Naive thymus-derived CD8-positive, alpha-beta T cell (primary cell): Measurements from ENCODE around the gene FAM8A1. TPM values are rescaled to one million over a fixed set of nuclear protein-coding genes. Genes with fewer than 3 reads are reported as not detected.
A peak's percentile ranks its signal among the peaks of the same experiment; 100 is the strongest.
"Not testable (repeated sequence)": the region's sequence is repeated elsewhere in the genome, so short reads cannot be mapped to it uniquely, and the experiment has no call there.

Experiments used
- ATAC-seq, 2 donors: fragments of 150-1000 bp; cut with Tn5 transposase in 1 of 2; sonication (Bioruptor Pico), chemical (Tn5 transposase) in 1 of 2; 1 replicate in 1 of 2; 2 replicates in 1 of 2; pipeline ENCODE4 v1.10.0; 2021; ENCODE audit warnings: mild to moderate bottlenecking in 2 of 2, moderate library complexity in 2 of 2
- POLR2A ChIA-PET: fragments of 350-600 bp; sonication (Branson Sonifier 250); formaldehyde crosslinking; loops from one replicate; lab custom pipeline; 2021; ENCODE audit warnings: antibody characterized with exemption; lab: Charles Lee
- DNase-seq, 10 donors: peaks; one replicate each; pipeline versions ENCODE4 v3.0.0 to v3.0.0-alpha.2; 2020 to 2022
- H3K27ac Mint-ChIP-seq, 10 donors: one replicate each; pipeline ENCODE4 v1.8.0; 2020 to 2022; ENCODE audit warnings: mild to moderate bottlenecking in 10 of 10, mixed read lengths in 10 of 10, moderate library complexity in 4 of 10, inconsistent platforms in 1 of 10
- H3K27me3 Mint-ChIP-seq, 5 donors: one replicate each; pipeline ENCODE4 v1.8.0; 2021 to 2022; ENCODE audit warnings: mixed read lengths in 5 of 5
- H3K36me3 Mint-ChIP-seq, 3 donors: one replicate each; pipeline ENCODE4 v1.8.0; 2020 to 2022; ENCODE audit warnings: mixed read lengths in 3 of 3, mild to moderate bottlenecking in 2 of 3, inconsistent platforms in 1 of 3
- H3K4me1 Mint-ChIP-seq, 4 donors: one replicate each; pipeline ENCODE4 v1.8.0; 2021 to 2022; ENCODE audit warnings: mixed read lengths in 4 of 4
- H3K4me3 Mint-ChIP-seq, 10 donors: one replicate each; pipeline ENCODE4 v1.8.0; 2020 to 2022; ENCODE audit warnings: mild to moderate bottlenecking in 10 of 10, mixed read lengths in 10 of 10, moderate library complexity in 6 of 10, inconsistent platforms in 1 of 10
- H3K9me3 Mint-ChIP-seq, 9 donors: one replicate each; pipeline ENCODE4 v1.8.0; 2020 to 2022; ENCODE audit warnings: mixed read lengths in 9 of 9, mild to moderate bottlenecking in 3 of 9, inconsistent platforms in 1 of 9, moderate library complexity in 1 of 9
- polyA plus RNA-seq, 3 donors: library from polyadenylated mRNA; unstranded; fragments of 300-500 nt; fragmentation: Illumina TruSeq; gene quantifications; one replicate each; pipeline ENCODE4 v1.2.3, GENCODE V29; 2021
- total RNA-seq, 8 experiments: library from RNA in 2 of 8; stranded (reverse) in 2 of 8; gene quantifications; one replicate each; pipeline ENCODE4 v1.2.3 and lab custom pipeline; 2021 to 2026

FAM8A1 gene
- total and polyA plus RNA-seq, 5 experiments from 2014 or later: 4.8 to 24.6 (median 5.6) TPM

- Mint-ChIP-seq H3K27me3 (peaks cover 0 to 8% (median 0%) of the 10 kb centered on the region in 5 donors), H3K27ac (peak overlapping the region in 2 of 10 donors; percentile 0 to 50), H3K36me3 (no peaks in the 10 kb centered on the region), H3K4me1 (peaks cover 7 to 16% (median 10%) of the 10 kb centered on the region in 4 donors), H3K4me3 (peak overlapping the region in 1 of 10 donors; percentile 5), H3K9me3 (no peaks in the 10 kb centered on the region)
- DNase-seq (peak in 4 of 10 donors; percentile 35 to 61 (median 57)), ATAC-seq (peak; percentile 69 to 73)
- POLR2A ChIA-PET: interaction anchor here (1.0 to 2.8 kb wide), 2 partner anchors 16 to 123 kb away, joined by 3 to 11 read pairs; partner anchors contain the start of genes FAM8A1 and NUP153
Observed at GRCh38 chr6:17584241-17584803, 15.8 kb upstream of the FAM8A1 start.

GRCh38 chr6:17585766-17586490, 14.2 kb upstream of the FAM8A1 start:
- DNase-seq (no peak), ATAC-seq (no peak)
- POLR2A ChIA-PET: interaction anchor here (0.6 to 2.8 kb wide), 3 partner anchors 15 to 1455 kb away, joined by 3 to 11 read pairs (median 5); partner anchors contain the start of gene FAM8A1
- peaks cover 0 to 8% (median 0%) of the 10 kb centered on the region in 5 donors for H3K27me3 Mint-ChIP-seq
- no peaks in the 10 kb centered on the region for H3K9me3 Mint-ChIP-seq
- H3K27ac Mint-ChIP-seq: peak overlapping the region in 1 of 10 donors; percentile 50
- H3K36me3 Mint-ChIP-seq: no peaks in the 10 kb centered on the region
- H3K4me3 Mint-ChIP-seq: no peak overlapping the region
- H3K4me1 Mint-ChIP-seq: peaks cover 9 to 26% (median 19%) of the 10 kb centered on the region in 4 donors

- H3K27ac Mint-ChIP-seq, DNase-seq, ATAC-seq, H3K9me3 Mint-ChIP-seq, H3K27me3 Mint-ChIP-seq, H3K36me3 Mint-ChIP-seq, H3K4me3 Mint-ChIP-seq: not testable (repeated sequence)
- POLR2A ChIA-PET: interaction anchor here (0.6 kb wide), 1 partner anchor 1455 kb away, joined by 3 read pairs; no protein-coding TSS in a partner anchor
- H3K4me1 Mint-ChIP-seq: peaks cover 7 to 29% (median 19%) of the 10 kb centered on the region in 4 donors
Observed at GRCh38 chr6:17586623-17587022, 13.5 kb upstream of the FAM8A1 start.

- Mint-ChIP-seq H3K36me3 (no peaks in the 10 kb centered on the region), H3K4me1 (peaks cover 7 to 29% (median 19%) of the 10 kb centered on the region in 4 donors), H3K9me3 (no peaks in the 10 kb centered on the region), H3K27me3 (no peaks in the 10 kb centered on the region), H3K27ac (peak overlapping the region in 2 of 10 donors; percentile 33 to 53), H3K4me3 (no peak overlapping the region)
- DNase-seq (no peak), ATAC-seq (no peak)
- POLR2A ChIA-PET: interaction anchor here (4.7 kb wide), 1 partner anchor 13 kb away, joined by 35 read pairs; the partner anchor contains the start of gene FAM8A1
Observed at GRCh38 chr6:17588011-17588410, 12.1 kb upstream of the FAM8A1 start.

- DNase-seq (peak in 9 of 10 donors; percentile 9 to 76 (median 51)), ATAC-seq (peak; percentile 98 to 99)
- H3K4me1 Mint-ChIP-seq: peaks cover 7 to 28% (median 17%) of the 10 kb centered on the region in 4 donors
- POLR2A ChIA-PET: interaction anchor here (0.8 to 4.7 kb wide), 4 partner anchors 10 to 117 kb away, joined by 3 to 35 read pairs (median 4); partner anchors contain the start of genes FAM8A1 and NUP153
- H3K9me3 Mint-ChIP-seq: no peaks in the 10 kb centered on the region
- H3K27me3 Mint-ChIP-seq: no peaks in the 10 kb centered on the region
- H3K4me3 Mint-ChIP-seq: peak overlapping the region in 8 of 10 donors; percentile 7 to 83 (median 39)
- peak overlapping the region in 9 of 10 donors; percentile 58 to 92 (median 84) for H3K27ac Mint-ChIP-seq
- no peaks in the 10 kb centered on the region for H3K36me3 Mint-ChIP-seq
Observed at GRCh38 chr6:17589406-17590096, 10.6 kb upstream of the FAM8A1 start.

DNA sequence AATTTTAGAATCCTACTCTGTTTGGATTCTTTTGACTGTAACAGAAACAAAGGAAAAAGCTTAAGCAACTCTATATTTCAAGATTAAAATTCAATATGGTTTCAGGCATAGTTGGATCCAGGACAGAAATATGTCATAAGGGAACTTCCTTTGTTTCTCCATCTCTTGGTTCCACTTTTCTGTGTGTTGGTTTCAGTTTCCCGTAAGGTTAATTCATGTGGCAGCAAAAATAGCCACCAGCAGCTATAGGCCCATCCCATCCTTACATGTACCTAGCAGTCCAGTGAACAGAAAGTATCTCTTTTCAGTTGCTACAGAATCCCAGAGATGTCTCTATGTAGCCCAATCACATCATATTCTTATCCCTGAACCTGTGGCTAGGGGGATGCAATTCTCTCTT, 8.8 kb upstream of the FAM8A1 start:
- Mint-ChIP-seq H3K27me3 (no peaks in the 10 kb centered on the region), H3K4me3 (no peak overlapping the region), H3K9me3 (no peaks in the 10 kb centered on the region), H3K36me3 (no peaks in the 10 kb centered on the region), H3K4me1 (peaks cover 7 to 21% (median 17%) of the 10 kb centered on the region in 4 donors), H3K27ac (peak overlapping the region in 2 of 10 donors; percentile 15 to 34)
- DNase-seq: no peak
- ATAC-seq: no peak
- POLR2A ChIA-PET: interaction anchor here (1.1 to 4.7 kb wide), 2 partner anchors 9 to 115 kb away, joined by 3 to 35 read pairs; partner anchors contain the start of gene FAM8A1

- ATAC-seq (no peak), DNase-seq (no peak)
- Mint-ChIP-seq H3K36me3 (no peaks in the 10 kb centered on the region), H3K4me1 (peaks cover 7 to 20% (median 17%) of the 10 kb centered on the region in 4 donors), H3K4me3 (no peak overlapping the region), H3K27me3 (no peaks in the 10 kb centered on the region), H3K9me3 (no peaks in the 10 kb centered on the region), H3K27ac (peak overlapping the region in 1 of 10 donors; percentile 21)
- POLR2A ChIA-PET: no interaction called here
Observed at GRCh38 chr6:17593246-17593645, 6.9 kb upstream of the FAM8A1 start.

- POLR2A ChIA-PET: interaction anchor here (0.7 kb wide), 1 partner anchor 111 kb away, joined by 6 read pairs; the partner anchor contains the start of gene NUP153
- Mint-ChIP-seq H3K27me3 (no peaks in the 10 kb centered on the region), H3K36me3 (no peaks in the 10 kb centered on the region), H3K9me3 (no peaks in the 10 kb centered on the region), H3K4me3 (no peak overlapping the region), H3K27ac (no peak overlapping the region), H3K4me1 (peaks cover under 1 to 16% (median 7%) of the 10 kb centered on the region in 4 donors)
- DNase-seq (no peak), ATAC-seq (no peak)
Observed at GRCh38 chr6:17596085-17596484, 4.0 kb upstream of the FAM8A1 start.

DNA sequence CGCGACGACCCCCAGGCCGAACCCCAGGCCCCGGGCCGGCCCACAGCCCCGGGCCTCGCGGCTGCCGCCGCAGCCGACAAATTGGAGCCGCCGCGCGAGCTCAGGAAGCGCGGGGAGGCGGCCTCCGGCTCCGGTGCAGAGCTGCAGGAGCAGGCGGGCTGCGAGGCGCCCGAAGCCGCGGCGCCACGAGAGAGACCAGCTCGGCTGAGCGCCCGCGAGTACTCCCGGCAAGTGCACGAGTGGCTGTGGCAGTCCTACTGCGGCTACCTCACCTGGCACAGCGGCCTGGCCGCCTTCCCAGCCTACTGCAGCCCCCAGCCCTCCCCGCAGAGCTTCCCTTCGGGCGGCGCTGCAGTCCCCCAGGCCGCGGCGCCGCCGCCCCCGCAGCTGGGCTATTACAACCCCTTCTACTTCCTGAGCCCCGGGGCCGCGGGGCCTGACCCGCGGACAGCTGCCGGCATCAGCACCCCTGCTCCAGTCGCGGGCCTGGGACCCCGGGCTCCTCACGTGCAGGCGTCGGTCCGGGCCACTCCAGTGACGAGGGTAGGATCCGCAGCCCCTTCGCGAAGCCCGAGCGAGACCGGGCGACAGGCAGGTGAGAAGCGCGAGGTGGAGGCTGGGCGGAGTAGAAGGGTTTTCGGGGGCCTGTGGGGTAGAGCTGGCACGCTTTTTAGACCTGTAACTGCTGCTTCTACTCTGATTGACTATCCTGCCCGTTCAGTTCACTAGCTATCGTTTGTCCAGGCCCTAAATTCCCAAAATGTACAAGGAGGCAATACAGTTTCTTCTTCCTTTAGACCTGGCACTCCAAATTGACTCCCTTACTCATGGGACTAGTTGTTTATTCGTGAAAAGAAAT, 654 bp downstream of the FAM8A1 start:
- POLR2A ChIA-PET: interaction anchor here (0.6 to 3.2 kb wide), 16 partner anchors 11 to 839 kb away, joined by 3 to 35 read pairs (median 4); partner anchors contain the start of genes ATXN1 and NUP153
- peaks cover 15 to 51% (median 40%) of the 10 kb centered on the region in 4 donors for H3K4me1 Mint-ChIP-seq
- ATAC-seq (peak; percentile 63 to 66), DNase-seq (peak; percentile 30 to 72 (median 49))
- H3K27ac Mint-ChIP-seq: peak overlapping the region; percentile 84 to 96 (median 92)
- H3K27me3 Mint-ChIP-seq: no peaks in the 10 kb centered on the region
- H3K4me3 Mint-ChIP-seq: peak overlapping the region; percentile 88 to 96 (median 92)
- no peaks in the 10 kb centered on the region for H3K9me3 Mint-ChIP-seq
- H3K36me3 Mint-ChIP-seq: peaks cover 0 to 30% (median 1%) of the 10 kb centered on the region in 3 donors

GRCh38 chr6:17601386-17601703, 1.2 kb downstream of the FAM8A1 start:
- ATAC-seq (no peak), DNase-seq (no peak)
- H3K4me1 Mint-ChIP-seq: peaks cover 15 to 53% (median 42%) of the 10 kb centered on the region in 4 donors
- no peaks in the 10 kb centered on the region for H3K9me3 Mint-ChIP-seq
- peak overlapping the region; percentile 83 to 96 (median 90) for H3K27ac Mint-ChIP-seq
- H3K36me3 Mint-ChIP-seq: peaks cover 0 to 34% (median 3%) of the 10 kb centered on the region in 3 donors
- H3K4me3 Mint-ChIP-seq: peak overlapping the region; percentile 88 to 96 (median 92)
- POLR2A ChIA-PET: interaction anchor here (0.6 to 3.2 kb wide), 12 partner anchors 11 to 554 kb away, joined by 3 to 35 read pairs (median 4); partner anchors contain the start of gene NUP153
- H3K27me3 Mint-ChIP-seq: no peaks in the 10 kb centered on the region

- no peak for DNase-seq
- POLR2A ChIA-PET: interaction anchor here (0.5 to 0.7 kb wide), 2 partner anchors 555 to 1370 kb away, joined by 3 to 4 read pairs; no protein-coding TSS in a partner anchor
- peak overlapping the region in 6 of 10 donors; percentile 44 to 83 (median 74) for H3K27ac Mint-ChIP-seq
- peak overlapping the region; percentile 26 to 93 (median 89) for H3K4me3 Mint-ChIP-seq
- no peaks in the 10 kb centered on the region for H3K9me3 Mint-ChIP-seq
- peaks cover 0 to 43% (median 7%) of the 10 kb centered on the region in 3 donors for H3K36me3 Mint-ChIP-seq
- H3K27me3 Mint-ChIP-seq: no peaks in the 10 kb centered on the region
- no peak for ATAC-seq
- H3K4me1 Mint-ChIP-seq: peaks cover 15 to 56% (median 47%) of the 10 kb centered on the region in 4 donors
Observed at GRCh38 chr6:17602888-17603287, 2.8 kb downstream of the FAM8A1 start.
